Medulla oblongata (tissue), 1 donor: ENCODE results near the gene ZNF628.
A peak's percentile ranks its signal among the peaks of the same experiment; 100 is the strongest.
"Not testable (repeated sequence)": the region's sequence is repeated elsewhere in the genome, so short reads cannot be mapped to it uniquely, and the experiment has no call there.

Source experiments
- DNase-seq: peaks from one replicate; pipeline ENCODE4 v3.0.0-alpha.2; 2015; ENCODE audit errors: extremely low spot score

The ZNF628 gene

DNA sequence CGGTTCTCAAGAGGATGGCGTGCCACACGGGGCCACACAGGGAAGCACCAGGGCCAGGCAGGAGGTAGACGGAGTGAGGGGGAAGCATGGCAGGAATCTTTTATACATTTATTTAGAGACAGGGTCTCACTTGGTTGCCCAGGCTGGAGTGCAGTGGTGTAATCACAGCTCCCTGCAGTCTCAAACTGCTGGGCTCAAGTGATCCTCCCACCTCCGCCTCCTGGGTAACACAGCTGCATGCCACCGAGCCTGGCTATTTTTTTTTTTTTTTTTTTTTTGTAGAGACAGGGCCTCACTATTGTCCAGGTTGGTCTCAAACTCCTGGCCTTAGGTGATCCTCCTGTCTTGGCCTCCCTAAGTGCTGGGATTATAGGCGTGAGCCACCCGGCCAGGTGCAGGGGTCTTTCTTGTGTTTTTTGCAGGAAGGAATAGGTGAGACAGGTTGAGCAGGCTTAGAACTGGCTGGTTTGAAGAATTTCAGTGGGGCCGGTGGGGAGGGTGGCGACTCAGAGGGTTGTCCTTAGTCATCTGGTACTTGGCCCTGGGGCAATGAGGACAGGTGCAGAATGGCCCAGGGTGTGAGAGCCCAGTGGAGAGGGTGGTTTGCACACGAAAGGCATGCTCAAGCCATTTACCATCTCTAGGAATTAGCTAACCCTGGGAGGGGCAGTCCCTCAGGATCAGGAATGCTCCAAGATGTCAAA is 19.4 kb downstream of the ZNF628 start:
- no peak for DNase-seq

DNA sequence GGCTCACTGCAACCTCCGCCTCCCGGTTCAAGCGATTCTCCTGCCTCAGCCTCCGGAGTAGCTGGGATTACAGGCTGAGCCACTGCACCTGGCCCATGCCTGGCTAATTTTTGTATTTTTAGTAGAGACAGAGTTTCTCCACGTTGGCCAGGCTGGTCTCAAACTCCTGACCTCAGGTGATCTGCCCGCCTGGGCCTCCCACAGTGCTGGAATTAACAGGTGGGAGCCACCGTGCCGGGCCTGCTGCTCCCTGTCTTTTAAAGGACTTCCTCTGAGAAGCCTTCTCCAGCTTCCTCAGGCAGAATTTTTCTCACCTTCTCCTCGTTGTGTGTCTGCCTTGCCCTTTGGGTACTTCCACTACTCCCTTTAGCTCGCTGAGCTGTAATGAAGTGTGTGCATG is 20.4 kb downstream of the ZNF628 start:
- DNase-seq: not testable (repeated sequence)

- no peak for DNase-seq
Observed at GRCh38 chr19:55497763-55498162, 21.3 kb downstream of the ZNF628 start.

DNA sequence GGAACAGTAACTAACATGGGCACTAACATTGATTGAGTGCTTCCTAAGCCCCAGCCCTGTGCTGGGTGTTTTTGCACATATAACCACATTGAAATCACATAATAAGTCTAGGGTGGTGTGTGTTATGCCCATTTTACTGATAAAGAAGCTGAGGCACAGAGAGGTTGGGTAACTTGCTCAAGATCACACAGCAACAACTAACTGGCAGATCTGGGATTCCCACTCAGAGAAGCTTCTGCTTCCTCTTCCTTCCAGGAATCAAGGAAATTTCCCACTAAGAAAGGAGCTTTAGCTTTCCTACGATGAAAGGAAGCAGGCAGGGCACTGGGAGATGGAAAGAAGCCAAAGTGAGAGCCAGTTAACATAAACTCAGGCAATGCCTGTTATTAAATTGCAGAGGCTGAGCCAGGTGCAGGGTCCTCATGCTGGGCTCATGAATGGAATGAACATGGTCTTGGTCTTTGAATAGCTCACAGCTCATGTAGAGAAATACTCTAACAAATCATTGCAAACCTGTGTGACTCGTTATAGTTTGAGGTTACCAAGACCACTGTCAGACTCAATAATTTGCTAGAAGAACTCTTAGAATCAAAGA is 21.9 kb downstream of the ZNF628 start:
- DNase-seq: no peak

DNA sequence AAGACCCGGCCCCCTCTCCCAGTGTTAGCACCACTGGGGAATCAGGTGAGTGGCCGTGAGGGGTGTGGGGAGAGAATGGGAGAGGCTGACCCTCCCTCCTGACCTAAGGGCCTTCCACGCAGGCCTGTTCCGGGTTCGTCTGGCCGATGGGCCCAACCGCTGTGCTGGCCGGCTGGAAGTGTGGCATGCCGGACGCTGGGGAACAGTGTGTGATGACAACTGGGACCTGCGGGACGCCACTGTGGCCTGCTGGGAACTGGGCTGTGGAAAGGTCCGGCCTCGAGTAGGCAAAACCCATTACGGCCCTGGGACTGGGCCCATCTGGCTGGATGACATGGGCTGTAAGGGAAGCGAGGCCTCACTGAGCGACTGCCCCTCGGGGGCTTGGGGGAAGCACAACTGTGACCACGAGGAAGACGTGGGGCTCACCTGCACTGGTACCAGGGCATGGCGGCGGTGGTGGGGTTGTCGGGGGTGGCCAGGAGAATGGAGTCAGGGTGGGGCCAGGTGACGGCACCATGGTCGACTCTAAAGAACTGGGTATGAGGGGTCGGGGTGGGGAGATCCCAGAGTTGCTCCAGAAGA is 24.0 kb downstream of the ZNF628 start:
- DNase-seq: no peak

DNA sequence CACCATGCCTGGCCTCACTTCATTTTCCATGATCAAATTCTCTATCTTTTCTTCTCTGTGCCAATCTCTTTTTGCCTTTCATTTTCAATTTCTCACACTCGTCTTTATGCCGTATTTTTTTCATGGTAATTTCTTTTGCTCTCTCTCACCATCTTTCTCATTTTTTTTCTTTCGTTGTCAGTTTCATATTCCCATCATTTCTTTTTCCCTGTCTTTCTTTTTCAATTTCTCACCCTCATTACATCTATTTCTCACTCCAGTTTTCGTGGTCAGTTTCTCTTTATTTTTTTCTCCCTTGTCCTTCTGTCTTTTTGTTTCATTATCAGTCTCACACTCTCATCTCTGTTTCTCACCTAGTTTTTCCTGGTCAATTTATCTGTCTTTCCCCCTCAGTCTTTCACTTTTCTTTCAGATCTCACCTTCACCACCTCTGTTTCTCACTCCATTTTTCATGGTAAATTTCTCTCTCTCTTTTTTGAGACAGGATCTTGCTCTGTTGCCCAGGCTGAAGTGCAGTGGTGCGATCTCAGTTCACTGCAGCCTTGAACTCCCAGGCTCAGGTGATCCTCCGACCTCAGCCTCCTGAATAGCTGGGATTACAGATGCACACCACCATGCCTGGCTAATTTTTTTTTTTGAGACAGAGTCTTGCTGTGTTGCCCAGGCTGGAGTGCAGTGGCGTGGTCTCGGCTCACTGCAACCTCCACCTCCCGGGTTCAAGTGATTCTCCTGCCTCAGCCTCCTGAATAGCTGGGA is 26.0 kb downstream of the ZNF628 start:
- no peak for DNase-seq

DNA sequence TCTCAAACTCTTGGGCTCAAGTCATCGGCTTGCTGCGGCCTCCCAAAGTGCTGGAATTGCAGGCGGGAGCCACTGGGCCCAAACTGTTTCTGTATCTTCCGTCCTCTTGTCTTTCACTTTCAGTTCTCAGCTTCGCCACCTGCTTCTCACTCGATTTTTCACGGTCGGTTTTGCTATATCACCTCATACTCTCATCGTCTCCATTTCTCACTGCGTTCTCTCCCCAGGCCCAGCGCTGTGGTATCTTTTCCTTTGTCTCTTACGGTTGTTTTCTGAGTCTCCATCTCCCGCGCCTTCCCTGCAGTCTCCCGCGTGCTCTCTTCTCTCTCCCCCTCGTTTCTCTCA is 26.7 kb downstream of the ZNF628 start:
- DNase-seq: no peak

GRCh38 chr19:55503502-55504251 is 27.3 kb downstream of the ZNF628 start:
- DNase-seq: peak; percentile 96

DNA sequence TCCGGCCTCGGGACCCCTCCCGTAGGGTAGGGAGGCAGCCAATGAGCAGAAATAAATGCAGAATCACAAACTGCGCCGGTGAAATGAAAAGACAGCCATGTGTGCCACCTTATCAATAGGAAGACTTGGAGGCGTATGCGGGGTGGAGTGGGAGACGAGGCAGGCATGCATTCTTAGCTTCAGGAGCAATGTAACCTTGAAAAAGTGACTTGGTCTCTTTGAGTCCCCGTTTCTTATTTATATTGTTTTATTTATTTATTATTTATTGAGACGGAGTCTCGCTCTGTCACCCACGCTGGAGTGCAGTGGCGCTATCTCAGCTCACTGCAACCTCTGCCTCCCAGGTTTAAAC is 27.8 kb downstream of the ZNF628 start:
- DNase-seq: no peak

DNA sequence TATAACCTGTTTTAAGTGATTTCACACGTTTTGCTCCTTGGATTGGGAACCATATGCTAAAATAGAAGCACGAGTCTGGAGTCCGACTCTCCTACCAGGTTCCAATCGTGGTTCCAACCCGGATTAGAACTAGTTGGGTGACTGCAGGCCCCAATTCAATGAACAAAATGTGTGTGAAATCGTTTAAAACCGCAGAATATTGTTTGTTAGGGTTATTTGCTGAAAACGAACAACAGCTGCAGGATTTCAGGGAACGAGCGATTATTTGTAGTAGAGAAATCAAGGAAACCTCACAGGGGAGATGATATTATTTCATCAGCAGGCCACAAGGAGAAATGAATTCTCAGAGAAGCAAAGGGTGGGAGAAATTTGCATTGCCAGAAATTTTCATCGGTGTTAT is 28.6 kb downstream of the ZNF628 start:
- no peak for DNase-seq

DNA sequence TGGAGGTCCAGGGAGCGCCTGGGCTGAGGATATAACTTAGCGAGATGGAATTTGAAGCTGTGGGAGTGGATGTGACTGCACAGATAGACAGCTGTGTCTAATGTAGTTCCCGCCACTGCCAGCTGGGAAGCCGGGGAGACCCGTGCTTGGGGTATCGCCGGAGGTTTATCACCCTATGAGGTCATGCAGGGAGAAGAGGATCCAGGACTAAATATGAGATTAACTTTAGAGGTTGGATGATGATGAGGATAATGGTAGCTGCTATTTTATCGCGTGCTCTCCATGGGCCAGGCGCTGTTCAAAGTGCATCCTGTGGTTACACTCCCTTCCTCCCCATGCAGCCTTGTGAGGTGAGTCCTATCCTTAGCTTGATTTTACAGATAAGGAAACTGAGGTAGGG is 31.7 kb downstream of the ZNF628 start:
- no peak for DNase-seq

DNA sequence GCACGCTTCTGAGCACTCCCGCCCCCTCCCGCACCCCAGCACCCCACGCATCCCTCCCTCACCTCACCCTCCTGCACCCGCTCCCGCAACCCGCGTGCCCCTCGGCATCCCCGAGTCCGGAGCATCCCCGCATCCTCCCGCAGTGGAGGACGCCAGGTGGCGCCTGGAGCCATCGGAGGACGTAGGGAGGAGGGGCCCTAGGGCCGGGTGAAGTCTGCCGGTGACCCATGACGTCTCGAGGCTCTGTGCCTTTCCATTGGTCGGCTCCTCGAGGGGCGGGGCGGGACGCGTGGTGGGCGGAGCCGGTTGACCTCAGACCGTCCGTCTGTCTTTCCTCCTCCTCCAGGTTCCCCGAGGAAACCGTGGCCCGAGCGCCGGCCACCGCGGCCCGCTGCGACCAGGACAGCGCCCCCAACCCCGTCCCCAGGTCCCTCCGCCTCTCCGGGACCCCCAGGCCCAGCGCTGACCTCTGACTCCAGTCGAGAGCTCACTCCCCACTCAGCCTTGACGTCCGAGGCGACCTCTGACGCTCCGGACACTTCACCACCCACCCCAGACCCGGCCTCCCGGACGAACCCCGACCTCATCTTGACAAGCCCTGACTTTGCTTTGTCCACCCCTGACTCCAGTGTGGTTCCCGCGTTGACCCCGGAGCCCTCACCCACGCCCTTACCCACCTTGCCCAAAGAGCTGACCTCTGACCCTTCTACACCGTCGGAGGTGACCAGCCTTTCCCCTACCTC is 40.6 kb downstream of the ZNF628 start:
- DNase-seq: peak; percentile 97

DNA sequence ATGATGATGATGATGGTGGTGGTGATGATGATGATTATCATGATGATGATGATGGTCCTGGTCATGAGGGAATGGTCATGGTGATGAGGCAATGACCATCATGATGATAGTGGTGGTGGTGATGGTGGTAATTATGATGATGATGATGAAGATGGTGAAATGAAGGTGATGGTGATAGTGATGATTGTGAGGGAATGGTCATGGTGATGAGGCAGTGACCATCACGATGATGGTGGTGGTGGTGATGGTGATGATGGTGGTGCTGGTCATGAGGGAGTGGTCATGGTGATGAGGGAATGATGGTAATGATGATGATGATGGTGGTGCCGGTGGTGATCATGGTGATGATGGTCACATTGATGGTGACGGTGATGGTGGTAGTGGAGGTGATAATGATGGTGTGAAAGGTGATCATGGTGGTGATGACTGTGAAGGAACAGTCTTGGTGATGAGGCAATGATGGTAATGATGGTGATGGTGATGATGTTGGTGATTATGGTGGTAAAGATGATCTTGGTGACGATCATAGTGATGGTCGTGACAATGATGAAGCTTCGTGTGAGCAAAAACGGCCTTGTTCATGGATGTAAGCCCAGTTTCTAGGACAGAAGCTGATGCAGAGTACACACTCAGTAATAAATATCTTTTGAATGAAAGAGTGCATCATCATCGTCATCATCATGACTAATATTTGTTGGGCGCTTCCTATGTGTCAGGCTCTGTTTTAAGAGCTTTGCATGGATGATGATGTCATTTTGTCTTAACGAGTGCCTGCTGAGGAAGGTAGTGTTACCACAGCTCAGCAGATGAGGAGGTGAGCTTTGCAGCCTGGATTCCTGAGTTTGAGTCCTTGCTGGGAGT is 43.3 kb downstream of the ZNF628 start:
- DNase-seq: no peak

DNA sequence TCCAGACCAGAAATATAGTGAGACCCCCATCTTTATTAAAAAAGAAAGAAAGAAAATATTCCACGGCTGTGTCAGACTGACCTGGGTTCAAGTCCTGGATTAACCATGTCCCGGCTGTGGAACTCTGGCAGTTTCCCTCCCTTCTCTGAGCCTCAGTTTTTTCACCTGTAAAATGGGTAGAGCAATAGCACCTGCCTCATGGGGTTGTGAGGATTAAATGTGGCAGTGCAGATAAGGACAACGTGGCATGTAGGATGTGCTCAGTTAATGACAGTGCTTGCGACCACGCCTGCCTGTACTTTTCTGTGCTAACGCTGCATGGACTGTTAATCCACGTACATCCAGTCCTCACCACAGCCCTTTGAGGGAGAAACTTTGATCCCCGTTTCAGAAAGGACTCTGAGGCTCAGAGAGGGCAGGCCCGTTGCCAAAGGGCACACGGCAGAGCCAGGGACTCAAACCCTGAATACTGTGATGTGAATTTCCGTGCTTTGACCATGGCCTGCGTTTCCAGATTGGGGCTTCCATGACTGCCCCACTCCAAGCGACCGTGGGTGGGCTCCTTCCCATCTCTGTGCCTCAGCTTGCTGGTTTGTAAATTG is 44.4 kb downstream of the ZNF628 start:
- DNase-seq: no peak

DNA sequence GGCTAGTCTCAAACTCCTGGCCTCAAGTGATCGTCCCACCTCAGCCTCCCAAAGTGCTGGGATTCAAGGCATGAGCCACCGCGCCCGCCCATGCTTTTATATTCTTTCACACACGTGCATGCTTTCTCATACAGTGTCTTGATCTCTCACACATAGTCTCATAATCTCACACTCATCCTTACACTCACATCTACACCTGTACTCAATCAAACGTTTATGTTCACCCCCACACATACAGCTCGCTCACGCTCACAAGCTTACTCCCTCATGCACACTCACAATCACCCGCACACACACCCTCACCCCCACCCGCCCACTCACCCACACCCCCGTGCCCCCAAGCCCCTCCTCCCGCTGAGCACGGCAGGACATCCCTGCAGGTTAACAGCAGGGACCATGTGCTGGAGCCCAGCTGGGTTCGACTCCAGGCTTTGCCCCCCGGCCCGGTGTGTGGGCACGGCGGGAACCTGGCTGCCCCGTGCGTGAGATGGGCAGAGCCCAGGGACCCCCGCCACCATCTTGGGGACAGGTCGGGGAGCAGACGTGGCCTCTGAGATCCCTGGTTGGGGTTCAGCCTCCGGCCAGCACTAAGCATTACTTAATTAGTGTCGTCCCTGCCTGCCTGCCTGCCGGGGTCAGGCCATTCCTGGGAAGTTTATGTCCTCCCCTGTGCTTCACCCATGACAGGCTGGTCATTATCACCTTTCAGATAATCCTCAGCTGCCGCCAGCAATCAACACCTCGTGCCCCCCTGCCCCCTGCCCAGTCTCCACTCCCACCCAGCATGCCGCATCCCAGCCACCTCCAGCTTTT is 49.1 kb downstream of the ZNF628 start:
- DNase-seq: no peak

DNA sequence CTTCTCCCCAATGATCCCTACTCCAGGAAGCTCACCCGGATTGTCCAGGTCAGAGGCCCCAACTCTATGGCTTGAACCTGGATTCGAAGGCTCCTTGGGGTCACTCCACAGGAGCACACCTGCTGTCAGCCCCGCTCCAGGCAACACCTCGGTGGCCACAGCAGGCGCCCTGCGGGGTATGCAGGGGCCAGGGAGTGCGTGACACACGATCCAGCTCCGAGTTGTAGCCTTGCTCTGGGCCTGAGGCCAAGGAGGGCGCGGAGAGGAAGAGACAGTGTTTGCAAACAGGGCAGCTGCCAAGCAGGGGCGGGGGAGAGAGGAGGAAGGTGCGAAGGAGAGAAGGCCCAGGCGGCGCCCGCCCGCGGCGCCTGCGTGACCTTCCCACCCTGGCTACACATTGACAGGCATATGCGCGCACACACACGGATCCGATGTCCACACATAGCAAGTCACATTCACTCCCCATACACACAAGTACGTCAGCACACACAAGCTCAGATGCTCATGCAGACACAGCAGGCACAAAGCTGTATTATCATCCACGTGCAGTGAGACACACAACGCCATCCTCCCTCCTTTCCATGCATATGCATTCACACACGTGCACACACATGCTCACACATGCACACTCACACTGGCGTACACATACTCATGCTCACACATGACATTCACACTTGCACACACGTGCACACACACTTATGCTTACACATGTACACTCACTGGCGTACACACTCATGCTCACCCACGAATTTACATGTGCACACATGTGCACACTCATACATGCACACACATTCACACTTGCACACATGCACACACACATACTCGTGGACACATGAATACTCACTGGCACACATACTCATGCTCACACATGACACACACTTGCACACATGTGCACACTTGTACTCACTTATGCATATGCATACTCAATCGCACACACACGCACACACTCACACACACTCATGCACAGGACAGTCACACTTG is 50.1 kb downstream of the ZNF628 start:
- peak; percentile 18 for DNase-seq

DNA sequence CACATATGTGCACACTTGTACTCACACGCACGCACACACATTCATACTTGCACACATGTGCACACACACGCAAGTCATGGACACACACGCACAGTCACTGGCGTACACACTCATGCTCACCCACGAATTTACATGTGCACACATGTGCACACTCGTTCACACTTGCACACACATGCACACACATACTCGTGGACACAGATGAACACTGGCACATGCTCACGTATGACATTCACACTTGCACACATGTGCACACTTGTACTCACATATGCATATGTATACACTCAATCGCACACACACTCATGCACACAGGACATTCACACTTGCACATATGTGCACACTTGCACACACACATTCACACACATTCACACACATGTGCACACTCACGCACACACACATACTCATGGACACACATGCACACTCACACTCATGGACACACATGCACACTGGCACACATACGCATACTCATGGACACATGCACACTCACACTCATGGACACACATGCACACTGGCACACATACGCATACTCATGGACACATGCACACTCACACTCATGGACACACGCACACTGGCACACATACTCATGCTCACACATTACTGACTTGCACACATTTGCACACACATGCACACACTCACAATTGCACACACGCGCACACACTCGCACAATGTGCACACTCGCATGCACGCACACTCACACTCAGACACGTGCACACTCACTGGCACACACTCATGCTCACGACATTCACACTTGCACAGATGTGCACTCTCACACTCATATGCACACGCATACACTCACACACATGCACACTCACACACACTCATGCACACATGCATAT is 51.0 kb downstream of the ZNF628 start:
- no peak for DNase-seq
